ENCODE measurements around the gene WDFY2.

- TF ChIP-seq CTCF (IDR thresholded peaks at IDR 0.05), result no peak
- no peak for TF ChIP-seq POLR2A (IDR thresholded peaks at IDR 0.05)
Measured at GRCh38 chr13:51777921-51778320, 193.7 kb downstream of the WDFY2 start.
